ENCODE measurements around the gene PRDM5.

DNA sequence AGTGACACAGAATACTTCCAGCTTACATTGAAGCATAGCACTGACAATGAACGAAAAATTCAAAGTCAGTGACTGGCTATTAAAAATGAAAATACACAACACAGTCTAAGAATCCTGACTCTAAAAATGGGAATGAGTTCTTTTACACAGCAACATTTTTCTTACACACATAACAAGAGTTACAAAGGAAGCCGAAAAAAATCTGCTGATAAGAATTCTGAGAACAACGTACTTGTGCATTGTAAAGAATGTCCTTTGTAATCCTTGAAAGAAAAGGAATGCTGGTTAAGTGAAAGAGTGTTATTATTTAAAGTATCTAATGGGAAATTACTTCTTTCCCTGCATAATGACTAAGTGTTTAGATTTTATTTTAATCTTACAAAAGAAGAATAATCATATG lies 199.4 kb downstream of the PRDM5 start:
- TF ChIP-seq, protein P1, sequence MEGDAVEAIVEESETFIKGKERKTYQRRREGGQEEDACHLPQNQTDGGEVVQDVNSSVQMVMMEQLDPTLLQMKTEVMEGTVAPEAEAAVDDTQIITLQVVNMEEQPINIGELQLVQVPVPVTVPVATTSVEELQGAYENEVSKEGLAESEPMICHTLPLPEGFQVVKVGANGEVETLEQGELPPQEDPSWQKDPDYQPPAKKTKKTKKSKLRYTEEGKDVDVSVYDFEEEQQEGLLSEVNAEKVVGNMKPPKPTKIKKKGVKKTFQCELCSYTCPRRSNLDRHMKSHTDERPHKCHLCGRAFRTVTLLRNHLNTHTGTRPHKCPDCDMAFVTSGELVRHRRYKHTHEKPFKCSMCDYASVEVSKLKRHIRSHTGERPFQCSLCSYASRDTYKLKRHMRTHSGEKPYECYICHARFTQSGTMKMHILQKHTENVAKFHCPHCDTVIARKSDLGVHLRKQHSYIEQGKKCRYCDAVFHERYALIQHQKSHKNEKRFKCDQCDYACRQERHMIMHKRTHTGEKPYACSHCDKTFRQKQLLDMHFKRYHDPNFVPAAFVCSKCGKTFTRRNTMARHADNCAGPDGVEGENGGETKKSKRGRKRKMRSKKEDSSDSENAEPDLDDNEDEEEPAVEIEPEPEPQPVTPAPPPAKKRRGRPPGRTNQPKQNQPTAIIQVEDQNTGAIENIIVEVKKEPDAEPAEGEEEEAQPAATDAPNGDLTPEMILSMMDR (IDR thresholded peaks at IDR 0.05) = no peak
- no peak for TF ChIP-seq POLR2A (IDR thresholded peaks at IDR 0.05)
